Measurements from ENCODE around the gene TACC2.

DNA sequence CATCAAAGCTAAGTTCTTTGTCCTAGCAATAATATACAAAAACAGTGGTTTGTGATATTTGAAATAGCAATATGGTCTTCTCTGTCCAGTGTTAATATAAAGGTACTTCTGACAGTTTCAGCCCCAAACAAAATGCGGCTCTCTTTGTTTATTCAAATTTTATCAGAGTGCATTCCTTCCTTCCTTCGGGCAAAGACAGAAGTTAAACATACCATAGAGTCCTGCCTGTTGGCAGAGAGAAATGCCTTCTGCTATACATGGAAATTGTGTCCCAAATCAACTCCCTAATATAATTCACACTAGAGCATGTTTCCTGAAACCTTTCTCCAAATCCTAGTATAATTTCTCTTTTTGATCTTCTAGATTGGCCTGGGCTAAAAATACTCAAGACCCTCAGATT, 39.9 kb upstream of the TACC2 start:
- TF ChIP-seq POLR2A (IDR thresholded peaks at IDR 0.05) (no peak), POLR2AphosphoS5 (IDR thresholded peaks at IDR 0.05) (no peak), EP300 (IDR thresholded peaks at IDR 0.05) (no peak)
- TF ChIP-seq, protein P1, sequence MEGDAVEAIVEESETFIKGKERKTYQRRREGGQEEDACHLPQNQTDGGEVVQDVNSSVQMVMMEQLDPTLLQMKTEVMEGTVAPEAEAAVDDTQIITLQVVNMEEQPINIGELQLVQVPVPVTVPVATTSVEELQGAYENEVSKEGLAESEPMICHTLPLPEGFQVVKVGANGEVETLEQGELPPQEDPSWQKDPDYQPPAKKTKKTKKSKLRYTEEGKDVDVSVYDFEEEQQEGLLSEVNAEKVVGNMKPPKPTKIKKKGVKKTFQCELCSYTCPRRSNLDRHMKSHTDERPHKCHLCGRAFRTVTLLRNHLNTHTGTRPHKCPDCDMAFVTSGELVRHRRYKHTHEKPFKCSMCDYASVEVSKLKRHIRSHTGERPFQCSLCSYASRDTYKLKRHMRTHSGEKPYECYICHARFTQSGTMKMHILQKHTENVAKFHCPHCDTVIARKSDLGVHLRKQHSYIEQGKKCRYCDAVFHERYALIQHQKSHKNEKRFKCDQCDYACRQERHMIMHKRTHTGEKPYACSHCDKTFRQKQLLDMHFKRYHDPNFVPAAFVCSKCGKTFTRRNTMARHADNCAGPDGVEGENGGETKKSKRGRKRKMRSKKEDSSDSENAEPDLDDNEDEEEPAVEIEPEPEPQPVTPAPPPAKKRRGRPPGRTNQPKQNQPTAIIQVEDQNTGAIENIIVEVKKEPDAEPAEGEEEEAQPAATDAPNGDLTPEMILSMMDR (IDR thresholded peaks at IDR 0.05), result no peak

Data from gastroesophageal sphincter (tissue), 3 donors.